AG09319 (cell line): ENCODE results near the gene BNIP5.

Experiments
- DNase-seq: peaks from one replicate; pipeline ENCODE4 v3.0.0-alpha.2; 2010; ENCODE audit warnings: low read depth; ENCODE audit errors: extremely low read depth
- CTCF ChIP-seq: IDR thresholded peaks from 2 replicates; pipeline ENCODE4 v1.5.1; 2011; ENCODE audit warnings: low read depth, mild to moderate bottlenecking, inconsistent platforms, low read length, moderate library complexity

Gene BNIP5

GRCh38 chr6:36336779-36337241 is at the start of gene BNIP5:
BNIP5 (minus strand) TSS chr6:36336888; CDS start chr6:36330690, 6,198 bp downstream.
- DNase-seq: no peak

GRCh38 chr6:36384095-36384494 is 47.4 kb upstream of the BNIP5 start:
- no peak for TF ChIP-seq CTCF
- DNase-seq: no peak

More at GRCh38 chr6:36336779-36337241, at the start of gene BNIP5:
- TF ChIP-seq CTCF: no peak

- no peak for DNase-seq
- TF ChIP-seq CTCF: no peak
Measured at GRCh38 chr6:36383606-36384005, 46.9 kb upstream of the BNIP5 start.

GRCh38 chr6:36382976-36383375 is 46.3 kb upstream of the BNIP5 start:
- DNase-seq: no peak
- no peak for TF ChIP-seq CTCF

GRCh38 chr6:36381502-36382389 is 45.1 kb upstream of the BNIP5 start:
- TF ChIP-seq CTCF: no peak
- no peak for DNase-seq

- TF ChIP-seq CTCF: no peak
- DNase-seq: no peak
Measured at GRCh38 chr6:36380166-36380565, 43.5 kb upstream of the BNIP5 start.

- DNase-seq: no peak
- TF ChIP-seq CTCF: no peak
Measured at GRCh38 chr6:36378936-36379335, 42.2 kb upstream of the BNIP5 start.
